ENCODE results near the gene LURAP1L. TPM values are rescaled to one million over a fixed set of nuclear protein-coding genes. Genes with fewer than 3 reads are reported as not detected.

LURAP1L gene
- total RNA-seq, 1 donor from 2014 or later: 1.6 TPM

DNA sequence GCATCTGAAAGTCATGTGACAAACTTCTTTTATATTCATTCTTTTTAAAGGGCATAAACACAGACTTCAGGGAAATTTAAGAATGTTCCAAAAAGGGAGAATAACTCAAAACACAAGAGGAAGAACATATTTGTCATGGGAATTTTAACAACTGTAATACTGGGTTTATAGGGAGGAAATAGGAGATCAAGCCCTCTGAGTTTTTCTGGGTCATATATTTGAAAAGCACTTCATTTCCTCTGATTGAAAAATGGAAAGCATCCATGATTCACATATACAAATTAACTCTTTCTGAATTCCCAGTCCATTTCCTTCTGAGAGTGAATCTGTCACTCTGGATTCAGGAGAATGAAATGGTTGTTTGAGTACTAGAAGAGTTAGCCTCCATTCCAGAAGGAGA lies 26.8 kb downstream of the LURAP1L start:
- Histone ChIP-seq H3K4me3 (no peak overlapping the region), H3K9me3 (no peaks in the 10 kb centered on the region), H3K4me1 (no peaks in the 10 kb centered on the region), H3K36me3 (no peaks in the 10 kb centered on the region), H3K27me3 (no peaks in the 10 kb centered on the region), H3K27ac (no peak overlapping the region)
- intact Hi-C loops (cut with DNase I): no loop called here
- no peak for DNase-seq (ENCODE audit: low spot score in 2 of 2)
- TF ChIP-seq, protein P1, sequence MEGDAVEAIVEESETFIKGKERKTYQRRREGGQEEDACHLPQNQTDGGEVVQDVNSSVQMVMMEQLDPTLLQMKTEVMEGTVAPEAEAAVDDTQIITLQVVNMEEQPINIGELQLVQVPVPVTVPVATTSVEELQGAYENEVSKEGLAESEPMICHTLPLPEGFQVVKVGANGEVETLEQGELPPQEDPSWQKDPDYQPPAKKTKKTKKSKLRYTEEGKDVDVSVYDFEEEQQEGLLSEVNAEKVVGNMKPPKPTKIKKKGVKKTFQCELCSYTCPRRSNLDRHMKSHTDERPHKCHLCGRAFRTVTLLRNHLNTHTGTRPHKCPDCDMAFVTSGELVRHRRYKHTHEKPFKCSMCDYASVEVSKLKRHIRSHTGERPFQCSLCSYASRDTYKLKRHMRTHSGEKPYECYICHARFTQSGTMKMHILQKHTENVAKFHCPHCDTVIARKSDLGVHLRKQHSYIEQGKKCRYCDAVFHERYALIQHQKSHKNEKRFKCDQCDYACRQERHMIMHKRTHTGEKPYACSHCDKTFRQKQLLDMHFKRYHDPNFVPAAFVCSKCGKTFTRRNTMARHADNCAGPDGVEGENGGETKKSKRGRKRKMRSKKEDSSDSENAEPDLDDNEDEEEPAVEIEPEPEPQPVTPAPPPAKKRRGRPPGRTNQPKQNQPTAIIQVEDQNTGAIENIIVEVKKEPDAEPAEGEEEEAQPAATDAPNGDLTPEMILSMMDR (IDR thresholded peaks at IDR 0.05): no peak

DNA sequence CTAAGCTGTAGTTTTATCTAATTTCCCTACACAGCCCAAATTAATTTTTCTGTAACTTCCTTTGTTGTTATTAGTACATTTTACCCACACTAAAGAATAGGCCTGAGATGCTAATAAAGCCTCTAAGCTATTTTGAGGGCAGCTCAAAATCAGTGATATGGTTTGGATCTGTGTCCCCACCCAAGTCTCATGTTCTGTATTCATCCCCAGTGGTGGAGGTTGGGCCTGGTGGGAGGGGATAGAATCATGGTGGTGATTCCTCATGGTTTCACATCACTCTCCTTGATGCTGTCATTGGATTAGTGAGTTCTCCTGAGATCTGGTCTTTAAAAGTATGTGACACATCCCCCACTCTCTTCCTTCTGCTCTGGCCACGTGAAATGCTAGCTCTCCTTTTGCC lies 27.3 kb downstream of the LURAP1L start:
- TF ChIP-seq, protein P1 (IDR thresholded peaks at IDR 0.05): no peak
- H3K9me3 ChIP-seq: no peaks in the 10 kb centered on the region
- no peaks in the 10 kb centered on the region for H3K4me1 ChIP-seq
- no peak overlapping the region for H3K4me3 ChIP-seq
- no peak for DNase-seq (ENCODE audit: low spot score in 2 of 2)
- no peaks in the 10 kb centered on the region for H3K27me3 ChIP-seq
- no peaks in the 10 kb centered on the region for H3K36me3 ChIP-seq
- intact Hi-C loops (cut with DNase I): no loop called here
- H3K27ac ChIP-seq: no peak overlapping the region

DNA sequence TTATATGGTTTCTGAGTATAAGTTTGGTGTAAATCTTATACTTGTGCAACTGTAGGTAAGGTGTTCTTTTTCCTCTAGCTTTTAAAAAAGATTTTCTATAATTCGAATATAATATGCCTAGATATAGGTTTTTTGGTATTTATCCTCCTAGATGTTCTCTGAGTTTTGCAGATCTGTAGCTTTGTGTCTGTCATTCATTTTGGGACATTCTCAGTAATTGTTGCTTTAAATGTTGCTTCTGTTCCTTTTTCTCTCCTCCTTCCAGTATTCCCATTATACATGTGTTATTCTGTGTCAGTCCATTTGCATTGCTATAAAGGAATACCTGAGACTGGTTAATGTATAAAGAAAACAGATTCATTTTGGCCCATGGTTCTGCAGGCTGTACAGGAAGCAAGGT lies 33.7 kb downstream of the LURAP1L start:
- intact Hi-C loops (cut with DNase I): no loop called here
- TF ChIP-seq, protein P1 (IDR thresholded peaks at IDR 0.05): no peak
- DNase-seq (ENCODE audit: low spot score in 2 of 2): no peak
- Histone ChIP-seq H3K4me3 (no peak overlapping the region), H3K27ac (no peak overlapping the region), H3K9me3 (no peaks in the 10 kb centered on the region), H3K27me3 (no peaks in the 10 kb centered on the region), H3K36me3 (no peaks in the 10 kb centered on the region), H3K4me1 (peaks cover 0 to 18% of the 10 kb centered on the region in 2 donors)

DNA sequence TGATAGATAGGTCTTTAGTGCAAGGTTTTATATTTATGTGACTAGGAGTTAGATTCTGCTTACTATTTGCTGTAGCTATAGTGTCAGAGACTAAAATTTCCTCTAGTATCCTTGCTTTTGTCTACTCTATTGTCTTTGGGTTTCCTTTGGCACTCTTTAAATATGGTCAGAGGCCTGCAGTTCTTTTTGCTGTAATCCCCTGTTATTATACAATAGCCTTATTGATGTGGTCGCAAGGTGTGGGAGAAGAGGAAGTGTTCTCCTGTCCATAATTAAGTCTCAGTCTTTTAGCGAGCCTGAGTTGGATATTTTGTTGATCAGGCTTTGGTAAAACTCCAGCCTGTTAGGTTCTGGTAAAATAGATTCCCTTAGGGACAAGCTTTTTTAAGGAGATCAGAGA lies 34.9 kb downstream of the LURAP1L start:
- H3K4me1 ChIP-seq: peaks cover 0 to 23% of the 10 kb centered on the region in 2 donors
- DNase-seq (ENCODE audit: low spot score in 2 of 2): no peak
- H3K9me3 ChIP-seq: no peaks in the 10 kb centered on the region
- no peak overlapping the region for H3K27ac ChIP-seq
- H3K36me3 ChIP-seq: no peaks in the 10 kb centered on the region
- TF ChIP-seq, protein P1 (IDR thresholded peaks at IDR 0.05): no peak
- H3K4me3 ChIP-seq: no peak overlapping the region
- H3K27me3 ChIP-seq: no peaks in the 10 kb centered on the region
- intact Hi-C loops (cut with DNase I): no loop called here

DNA sequence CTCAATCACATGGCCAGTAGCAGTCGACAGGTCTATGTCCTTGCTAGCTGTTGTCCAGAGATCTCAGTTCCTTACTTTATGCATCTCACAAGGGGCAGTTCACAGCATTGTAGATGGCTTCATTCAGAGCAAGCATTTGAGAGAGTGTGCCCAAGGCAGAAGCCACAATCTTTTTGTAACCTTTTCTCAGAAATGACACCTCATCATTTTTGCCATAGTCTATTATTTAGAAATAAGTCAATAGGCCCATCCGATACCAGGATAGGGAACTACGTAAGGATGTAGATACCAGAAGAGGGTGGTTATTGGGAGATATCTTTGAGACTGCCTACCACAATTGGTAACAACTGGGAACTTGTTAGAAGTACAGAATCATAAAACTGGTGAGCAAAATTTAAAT lies 37.1 kb downstream of the LURAP1L start:
- Histone ChIP-seq H3K36me3 (no peaks in the 10 kb centered on the region), H3K27me3 (no peaks in the 10 kb centered on the region), H3K4me1 (peaks cover 0 to 31% of the 10 kb centered on the region in 2 donors), H3K27ac (peak overlapping the region in 1 of 2 donors; percentile 31), H3K9me3 (no peaks in the 10 kb centered on the region), H3K4me3 (no peak overlapping the region)
- TF ChIP-seq, protein P1 (IDR thresholded peaks at IDR 0.05): no peak
- intact Hi-C loops (cut with DNase I): no loop called here
- DNase-seq (ENCODE audit: low spot score in 2 of 2): no peak

DNA sequence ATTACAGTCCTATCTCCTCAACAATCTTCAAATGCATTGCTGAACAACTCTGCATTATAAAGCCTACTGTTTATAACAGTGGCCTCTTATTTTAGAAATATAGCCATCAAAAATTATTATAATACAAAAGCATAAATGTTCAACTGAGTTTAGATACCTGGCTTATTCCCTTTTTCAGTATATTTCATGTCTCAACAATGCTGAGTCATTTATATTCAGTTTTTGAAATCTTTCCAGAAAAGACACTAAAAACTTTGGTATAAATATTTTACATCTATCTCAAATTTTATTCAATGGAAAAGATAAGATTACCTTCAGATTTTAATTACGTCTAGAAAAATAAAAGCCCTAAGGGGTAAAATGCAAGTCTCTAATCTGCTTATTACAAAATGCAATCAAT lies 37.9 kb downstream of the LURAP1L start:
- Histone ChIP-seq H3K4me1 (peaks cover 0 to 33% of the 10 kb centered on the region in 2 donors), H3K36me3 (no peaks in the 10 kb centered on the region), H3K4me3 (no peak overlapping the region), H3K27me3 (no peaks in the 10 kb centered on the region), H3K27ac (peak overlapping the region in 1 of 2 donors; percentile 31), H3K9me3 (no peaks in the 10 kb centered on the region)
- no peak for DNase-seq (ENCODE audit: low spot score in 2 of 2)
- intact Hi-C loops (cut with DNase I): no loop called here
- TF ChIP-seq, protein P1 (IDR thresholded peaks at IDR 0.05): no peak
